ENCODE measurements around the gene TRH.

The TRH gene

GRCh38 chr3:129974564-129974832, at the start of gene TRH:
Gene TRH, plus strand, starts transcription at chr3:129974720. Its CDS starts 1,097 bp downstream, at chr3:129975817.
- no peak for DNase-seq

DNA sequence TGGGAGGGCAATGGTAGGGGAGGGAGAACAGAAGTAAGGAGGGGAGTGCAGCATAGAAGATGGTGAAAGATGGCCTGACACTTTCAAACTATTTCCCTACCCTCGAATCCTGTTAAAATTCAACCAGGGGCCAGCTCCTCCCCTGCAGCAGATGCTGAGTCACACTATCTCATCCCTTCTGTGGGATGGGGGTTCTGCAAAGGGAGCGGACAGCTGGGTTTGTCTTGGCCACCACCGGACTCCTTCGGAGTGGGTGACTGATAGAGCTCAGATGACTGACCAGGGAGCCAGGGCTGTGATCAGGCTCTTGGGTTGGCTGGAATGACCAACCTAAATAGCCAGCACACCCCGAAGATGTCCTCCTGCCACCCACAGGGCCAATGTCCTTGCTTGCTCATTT, 47.4 kb upstream of the TRH start:
- DNase-seq = no peak

DNA sequence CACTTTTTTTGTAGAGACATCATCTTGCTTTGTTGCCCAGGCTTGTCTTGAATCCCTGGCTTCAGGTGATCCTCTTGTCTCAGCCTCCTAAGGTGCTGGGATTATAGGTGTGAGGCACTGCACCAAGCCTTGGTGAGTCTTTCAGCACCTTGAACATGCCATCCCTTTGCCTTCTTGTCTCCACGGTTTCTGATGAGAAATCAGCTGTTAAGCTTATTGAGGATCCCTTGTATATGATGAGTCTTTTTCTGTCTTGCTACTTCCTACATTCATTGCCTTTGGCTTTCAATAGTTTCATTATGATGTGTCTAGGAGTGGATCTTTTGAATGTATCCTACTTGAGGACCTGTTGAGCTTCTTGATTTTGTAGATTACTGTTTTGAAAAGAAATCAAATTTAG, 45.1 kb upstream of the TRH start:
- DNase-seq = no peak

DNA sequence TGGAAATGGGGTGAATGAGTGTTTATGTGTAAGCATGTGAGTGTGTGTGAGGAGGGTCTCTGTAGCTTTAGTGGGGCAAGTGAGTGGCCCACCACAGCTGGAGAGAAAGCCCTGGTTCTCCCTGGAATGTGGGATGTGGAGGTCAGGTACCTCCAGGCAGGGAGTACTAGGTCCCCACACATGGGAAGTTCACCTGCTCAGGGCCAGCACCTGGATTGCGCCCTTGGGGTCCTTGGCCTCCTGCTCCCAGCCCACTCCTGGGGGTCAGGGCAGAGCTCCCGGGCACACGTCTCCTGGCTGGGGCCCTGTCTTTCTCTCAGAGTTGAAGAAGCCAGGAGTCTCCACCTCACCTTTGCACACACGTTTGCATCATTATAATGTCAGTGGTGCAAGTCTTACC, 41.0 kb upstream of the TRH start:
- DNase-seq = no peak

GRCh38 chr3:129934234-129935123, 40.0 kb upstream of the TRH start:
- DNase-seq = peak; percentile 40

DNA sequence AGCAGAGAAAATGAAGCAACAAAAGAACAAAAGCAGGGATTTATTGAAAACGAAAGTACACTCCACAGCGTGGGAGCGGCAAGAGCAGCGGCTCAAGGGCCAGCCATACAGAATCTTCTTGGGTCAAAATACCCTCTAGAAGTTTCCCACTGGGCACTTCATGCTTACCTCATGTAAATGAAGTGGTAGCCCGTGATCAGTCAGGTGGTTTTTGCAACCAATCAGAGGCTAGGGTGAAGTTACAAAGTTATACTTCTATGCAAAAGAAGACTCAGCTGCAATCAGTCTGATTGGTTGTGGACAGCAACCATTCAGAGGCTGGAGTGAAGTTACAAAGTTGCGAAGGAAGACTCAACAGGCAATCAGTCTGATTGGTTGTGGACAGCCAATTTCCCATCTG, 37.8 kb upstream of the TRH start:
- DNase-seq = peak; percentile 67

DNA sequence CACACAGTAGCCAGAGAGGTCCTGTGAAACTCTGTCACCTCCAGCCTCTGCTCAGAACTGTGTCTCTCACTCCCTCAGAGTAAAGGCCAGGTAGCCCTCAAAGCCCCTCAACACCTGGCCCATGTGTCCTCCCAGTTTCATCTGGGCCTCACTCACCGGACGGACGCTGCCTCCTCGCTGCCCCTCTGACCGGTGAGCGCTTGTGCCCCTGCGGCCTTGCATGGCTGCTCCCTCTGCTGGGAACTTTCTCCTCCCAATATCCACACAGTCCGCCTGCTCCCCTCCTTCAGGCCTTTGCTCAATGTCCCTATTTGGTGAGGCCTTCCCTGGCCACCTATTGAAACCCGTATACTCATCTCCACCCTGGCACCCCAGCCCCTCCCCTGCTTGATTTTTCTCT, 36.8 kb upstream of the TRH start:
- no peak for DNase-seq

DNA sequence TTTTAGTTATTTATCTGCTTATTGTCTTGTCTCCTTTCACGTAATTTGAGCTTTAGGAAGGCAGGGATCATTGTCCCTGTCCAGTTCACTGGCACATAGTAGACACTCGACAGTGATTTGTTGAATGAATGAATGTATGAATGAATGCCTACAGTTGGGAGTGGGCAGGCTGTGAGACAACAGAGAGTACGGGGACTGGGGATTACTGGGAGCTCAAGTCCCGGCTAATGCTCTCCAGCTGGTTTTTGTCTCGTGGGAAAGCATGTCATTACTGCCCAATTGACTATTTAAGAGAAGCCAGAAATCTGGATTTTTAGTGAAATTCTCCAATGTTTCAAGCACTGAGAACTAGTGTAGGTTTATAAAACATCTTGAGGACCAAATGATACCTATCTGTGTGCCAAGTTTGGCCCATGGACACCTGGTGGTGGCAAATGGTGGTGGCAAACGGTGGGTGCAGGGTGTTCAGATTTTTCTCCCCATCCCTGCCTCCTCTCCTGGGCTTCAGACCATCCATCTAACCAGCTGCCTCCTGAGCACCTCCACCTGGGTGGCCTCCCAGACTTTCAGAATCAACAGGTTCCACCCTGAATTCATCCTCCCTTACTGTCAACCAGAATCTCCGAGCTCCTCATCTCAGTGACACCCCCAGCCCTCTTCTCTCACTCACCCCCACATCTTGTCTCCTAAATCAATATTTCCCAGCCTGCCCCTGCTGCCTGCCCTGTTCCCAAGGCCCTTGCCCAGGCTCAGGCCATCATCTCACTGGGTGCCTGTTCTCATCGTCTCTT, 36.2 kb upstream of the TRH start:
- DNase-seq = no peak

- no peak for DNase-seq
These were observed 34.4 kb upstream of the TRH start for GRCh38 chr3:129940086-129940485.

DNA sequence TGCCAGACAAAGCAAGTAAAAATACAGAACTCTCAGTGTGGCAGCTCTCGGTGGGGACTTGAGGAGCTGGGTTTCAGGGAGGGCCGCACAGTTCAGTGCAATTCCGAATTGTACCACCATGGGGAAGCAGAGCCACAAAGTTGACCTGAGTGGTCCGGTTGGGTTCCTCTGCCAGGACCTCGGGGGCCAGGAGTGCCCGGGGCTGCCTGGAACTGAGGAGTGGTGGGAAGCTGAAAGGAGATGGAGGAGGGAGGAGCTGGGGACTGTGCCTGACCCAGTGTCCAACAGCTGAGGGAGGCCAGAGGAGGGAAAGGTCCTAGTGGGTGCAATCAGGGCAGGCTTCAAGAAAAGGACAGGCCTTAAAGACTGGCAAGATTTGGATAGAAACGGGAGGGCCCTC, 32.2 kb upstream of the TRH start:
- peak; percentile 29 for DNase-seq

GRCh38 chr3:129943020-129943419, 31.5 kb upstream of the TRH start:
- no peak for DNase-seq

DNA sequence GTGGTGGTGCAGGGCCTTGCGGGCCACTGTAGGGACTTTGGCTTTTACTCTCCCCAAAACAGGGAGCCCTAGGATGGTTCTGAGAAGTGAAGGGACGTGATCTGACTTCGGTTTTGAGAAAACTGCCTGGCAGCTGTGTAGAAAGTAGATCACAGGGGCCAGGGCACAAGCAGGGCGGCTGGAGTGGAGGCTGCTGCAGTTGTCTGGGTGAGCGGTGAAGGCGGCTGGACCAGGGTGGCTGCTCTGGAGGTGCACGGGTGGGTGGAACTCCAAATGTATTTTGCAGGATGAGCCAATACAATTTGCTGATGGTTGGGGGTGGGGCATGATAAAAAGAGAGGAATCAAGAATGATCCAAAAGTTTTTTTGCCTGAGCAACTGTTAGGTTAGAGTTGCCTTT, 29.8 kb upstream of the TRH start:
- no peak for DNase-seq

GRCh38 chr3:129947538-129948240, 26.8 kb upstream of the TRH start:
- no peak for DNase-seq

DNA sequence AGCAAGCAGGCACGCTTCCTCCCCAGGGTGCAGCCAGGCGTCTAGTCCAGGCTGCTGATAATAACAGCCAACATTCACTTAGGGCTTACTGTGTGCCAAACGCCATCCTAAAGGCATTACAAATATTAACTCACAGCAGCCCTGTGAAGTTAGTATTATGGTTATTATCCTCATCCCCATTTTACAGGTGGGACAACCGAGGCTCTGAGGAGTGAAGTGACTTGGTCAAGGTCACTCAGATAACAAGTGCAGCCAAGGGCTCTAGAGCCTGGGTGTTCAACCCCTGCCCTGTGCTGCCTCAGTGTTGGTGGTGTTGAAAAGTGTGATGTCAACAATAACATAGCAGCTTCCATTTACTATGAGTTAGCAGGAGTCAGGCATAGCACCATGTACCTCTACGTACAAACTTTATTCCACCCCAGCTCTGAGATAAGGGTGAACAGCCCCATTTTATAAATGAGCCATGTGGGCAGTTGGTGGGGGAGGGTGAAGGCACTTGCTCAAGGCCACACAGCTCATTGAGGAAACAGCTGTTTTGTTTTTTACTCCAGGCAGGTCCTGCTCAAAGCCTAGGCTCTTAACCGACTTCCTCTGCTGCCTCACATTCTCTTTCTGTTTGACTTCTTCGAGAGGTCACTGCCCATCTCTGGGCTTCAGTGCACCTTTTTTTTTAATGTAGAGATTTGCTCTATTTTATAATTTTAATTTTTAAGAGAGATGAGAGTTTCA, 24.0 kb upstream of the TRH start:
- DNase-seq = no peak

- no peak for DNase-seq
These were observed 21.8 kb upstream of the TRH start for GRCh38 chr3:129952556-129953355.

DNA sequence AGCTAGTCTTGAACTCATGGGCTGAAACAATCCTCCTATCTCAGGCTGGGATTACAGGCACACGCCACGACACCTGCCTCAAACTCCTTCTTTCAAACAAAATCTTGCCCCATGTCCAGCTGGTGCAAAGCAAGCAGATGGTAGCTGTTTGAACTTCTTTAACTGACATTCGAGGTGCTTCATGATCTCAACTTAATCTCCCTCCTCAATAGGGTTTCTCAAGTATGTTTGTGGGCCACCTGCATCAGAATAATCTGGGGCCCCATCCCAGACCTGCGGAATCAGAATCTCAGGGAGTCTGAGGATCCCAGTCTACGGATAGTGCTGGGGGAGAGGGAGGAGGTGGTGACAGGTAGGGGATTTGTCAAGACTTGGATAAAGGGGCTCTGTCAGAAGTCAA, 20.9 kb upstream of the TRH start:
- DNase-seq = no peak

GRCh38 chr3:129954514-129954913, 20.0 kb upstream of the TRH start:
- DNase-seq = no peak

GRCh38 chr3:129956936-129957335, 17.6 kb upstream of the TRH start:
- DNase-seq = no peak

DNA sequence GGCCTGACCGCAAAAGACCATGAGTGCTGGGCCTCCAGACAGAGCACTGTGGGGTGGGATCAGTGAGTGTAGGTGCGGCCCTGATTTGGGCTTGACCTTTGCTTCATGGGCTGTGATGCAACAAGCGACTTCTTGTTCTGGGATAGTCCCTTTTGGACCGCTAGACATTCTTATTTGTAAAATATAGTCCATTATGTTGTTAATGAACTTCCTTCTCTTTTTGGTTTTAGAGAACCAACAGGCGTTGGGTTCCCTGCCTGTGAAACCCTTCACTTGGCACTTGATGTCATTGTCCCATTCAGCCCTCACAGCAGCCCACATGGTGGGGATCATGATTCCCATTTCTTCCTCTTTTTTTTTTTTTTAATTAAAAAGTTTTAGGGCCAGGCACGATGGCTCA, 15.8 kb upstream of the TRH start:
- DNase-seq = no peak

DNA sequence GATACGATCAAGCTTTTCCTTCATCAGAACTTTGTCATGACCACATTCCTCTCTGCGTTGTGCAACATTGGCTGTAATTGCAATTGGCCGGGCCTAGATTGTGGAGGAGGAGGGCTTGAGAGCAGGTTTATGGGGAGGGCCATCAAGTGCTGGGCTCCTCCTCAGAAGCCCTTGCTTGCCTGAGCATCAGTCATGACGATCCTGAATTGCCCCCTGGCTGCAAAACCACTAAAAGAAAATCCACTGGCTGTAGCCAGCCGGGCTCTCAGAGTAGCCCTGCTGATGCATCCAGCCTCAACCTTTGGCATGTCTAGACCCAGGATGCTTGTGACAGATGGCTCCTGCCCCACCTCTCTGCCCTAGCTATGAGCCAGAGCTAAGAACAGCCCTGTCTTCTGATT, 13.4 kb upstream of the TRH start:
- DNase-seq = no peak

DNA sequence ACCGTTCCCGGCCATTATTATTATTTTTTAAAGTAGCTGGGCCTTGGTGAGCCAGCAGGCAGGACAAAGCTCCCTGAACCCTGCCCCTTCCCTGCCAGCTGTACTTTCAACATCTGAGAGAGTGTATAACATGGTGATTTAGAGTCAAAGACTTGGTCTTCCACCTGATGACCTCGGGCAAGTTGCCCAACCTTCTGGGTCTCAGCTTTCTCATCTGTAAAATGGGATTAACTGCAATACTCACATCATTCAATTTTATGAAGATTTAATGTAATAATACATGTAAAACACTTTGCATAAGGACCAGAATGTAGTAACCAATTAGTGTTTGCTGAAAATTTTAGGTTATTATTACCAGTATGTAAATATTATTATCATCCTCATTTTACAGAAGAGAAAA, 11.9 kb upstream of the TRH start:
- no peak for DNase-seq

DNA sequence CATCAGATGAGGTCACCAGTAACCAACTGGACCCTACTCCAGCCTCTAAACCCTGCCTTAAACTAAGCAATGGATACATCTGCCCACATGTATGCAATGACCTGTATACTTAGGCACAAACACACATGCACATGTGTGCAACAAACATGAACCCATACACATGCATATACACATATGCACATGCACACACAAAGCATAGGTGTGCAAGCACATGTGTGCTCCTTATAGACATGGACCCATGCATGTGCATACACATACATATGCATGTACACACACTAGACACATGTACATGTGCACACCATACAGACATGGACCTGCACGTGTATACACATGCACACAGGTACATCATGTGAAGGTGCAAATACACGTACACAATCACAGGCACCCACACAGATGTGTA, 8.6 kb upstream of the TRH start:
- DNase-seq = no peak

Measured in CD4-positive, alpha-beta T cell treated with Interleukin-21 for 1 hour (primary cell).